ENCODE data around the gene ABLIM3. TPM values are rescaled to one million over a fixed set of nuclear protein-coding genes. Genes with fewer than 3 reads are reported as not detected.

Gene ABLIM3
- total and polyA plus RNA-seq, 2 of the 8 experiments (the other 6 are each of a cell fraction or from before 2014, with no cell fraction given): 0.36 to 0.56 TPM

DNA sequence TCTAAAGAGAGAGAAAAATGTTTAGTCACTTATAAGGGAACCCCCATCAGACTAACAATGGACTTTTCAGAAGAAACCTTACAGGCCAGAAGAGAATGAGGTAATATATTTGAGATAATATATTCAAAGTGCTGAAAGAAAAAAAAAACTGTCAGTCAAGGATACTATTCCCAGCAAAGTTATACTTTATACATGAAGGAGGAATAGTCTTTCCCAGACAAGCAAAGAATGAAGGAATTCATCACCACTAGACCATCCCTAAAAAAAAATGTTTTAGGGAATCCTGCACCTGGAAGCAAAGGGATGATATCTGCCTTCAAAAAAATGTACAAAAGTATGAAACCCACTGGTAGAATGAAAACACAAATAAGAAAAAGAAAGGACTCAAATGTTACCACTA lies 41.0 kb upstream of the ABLIM3 start (continued):
- TF ChIP-seq, protein P1, sequence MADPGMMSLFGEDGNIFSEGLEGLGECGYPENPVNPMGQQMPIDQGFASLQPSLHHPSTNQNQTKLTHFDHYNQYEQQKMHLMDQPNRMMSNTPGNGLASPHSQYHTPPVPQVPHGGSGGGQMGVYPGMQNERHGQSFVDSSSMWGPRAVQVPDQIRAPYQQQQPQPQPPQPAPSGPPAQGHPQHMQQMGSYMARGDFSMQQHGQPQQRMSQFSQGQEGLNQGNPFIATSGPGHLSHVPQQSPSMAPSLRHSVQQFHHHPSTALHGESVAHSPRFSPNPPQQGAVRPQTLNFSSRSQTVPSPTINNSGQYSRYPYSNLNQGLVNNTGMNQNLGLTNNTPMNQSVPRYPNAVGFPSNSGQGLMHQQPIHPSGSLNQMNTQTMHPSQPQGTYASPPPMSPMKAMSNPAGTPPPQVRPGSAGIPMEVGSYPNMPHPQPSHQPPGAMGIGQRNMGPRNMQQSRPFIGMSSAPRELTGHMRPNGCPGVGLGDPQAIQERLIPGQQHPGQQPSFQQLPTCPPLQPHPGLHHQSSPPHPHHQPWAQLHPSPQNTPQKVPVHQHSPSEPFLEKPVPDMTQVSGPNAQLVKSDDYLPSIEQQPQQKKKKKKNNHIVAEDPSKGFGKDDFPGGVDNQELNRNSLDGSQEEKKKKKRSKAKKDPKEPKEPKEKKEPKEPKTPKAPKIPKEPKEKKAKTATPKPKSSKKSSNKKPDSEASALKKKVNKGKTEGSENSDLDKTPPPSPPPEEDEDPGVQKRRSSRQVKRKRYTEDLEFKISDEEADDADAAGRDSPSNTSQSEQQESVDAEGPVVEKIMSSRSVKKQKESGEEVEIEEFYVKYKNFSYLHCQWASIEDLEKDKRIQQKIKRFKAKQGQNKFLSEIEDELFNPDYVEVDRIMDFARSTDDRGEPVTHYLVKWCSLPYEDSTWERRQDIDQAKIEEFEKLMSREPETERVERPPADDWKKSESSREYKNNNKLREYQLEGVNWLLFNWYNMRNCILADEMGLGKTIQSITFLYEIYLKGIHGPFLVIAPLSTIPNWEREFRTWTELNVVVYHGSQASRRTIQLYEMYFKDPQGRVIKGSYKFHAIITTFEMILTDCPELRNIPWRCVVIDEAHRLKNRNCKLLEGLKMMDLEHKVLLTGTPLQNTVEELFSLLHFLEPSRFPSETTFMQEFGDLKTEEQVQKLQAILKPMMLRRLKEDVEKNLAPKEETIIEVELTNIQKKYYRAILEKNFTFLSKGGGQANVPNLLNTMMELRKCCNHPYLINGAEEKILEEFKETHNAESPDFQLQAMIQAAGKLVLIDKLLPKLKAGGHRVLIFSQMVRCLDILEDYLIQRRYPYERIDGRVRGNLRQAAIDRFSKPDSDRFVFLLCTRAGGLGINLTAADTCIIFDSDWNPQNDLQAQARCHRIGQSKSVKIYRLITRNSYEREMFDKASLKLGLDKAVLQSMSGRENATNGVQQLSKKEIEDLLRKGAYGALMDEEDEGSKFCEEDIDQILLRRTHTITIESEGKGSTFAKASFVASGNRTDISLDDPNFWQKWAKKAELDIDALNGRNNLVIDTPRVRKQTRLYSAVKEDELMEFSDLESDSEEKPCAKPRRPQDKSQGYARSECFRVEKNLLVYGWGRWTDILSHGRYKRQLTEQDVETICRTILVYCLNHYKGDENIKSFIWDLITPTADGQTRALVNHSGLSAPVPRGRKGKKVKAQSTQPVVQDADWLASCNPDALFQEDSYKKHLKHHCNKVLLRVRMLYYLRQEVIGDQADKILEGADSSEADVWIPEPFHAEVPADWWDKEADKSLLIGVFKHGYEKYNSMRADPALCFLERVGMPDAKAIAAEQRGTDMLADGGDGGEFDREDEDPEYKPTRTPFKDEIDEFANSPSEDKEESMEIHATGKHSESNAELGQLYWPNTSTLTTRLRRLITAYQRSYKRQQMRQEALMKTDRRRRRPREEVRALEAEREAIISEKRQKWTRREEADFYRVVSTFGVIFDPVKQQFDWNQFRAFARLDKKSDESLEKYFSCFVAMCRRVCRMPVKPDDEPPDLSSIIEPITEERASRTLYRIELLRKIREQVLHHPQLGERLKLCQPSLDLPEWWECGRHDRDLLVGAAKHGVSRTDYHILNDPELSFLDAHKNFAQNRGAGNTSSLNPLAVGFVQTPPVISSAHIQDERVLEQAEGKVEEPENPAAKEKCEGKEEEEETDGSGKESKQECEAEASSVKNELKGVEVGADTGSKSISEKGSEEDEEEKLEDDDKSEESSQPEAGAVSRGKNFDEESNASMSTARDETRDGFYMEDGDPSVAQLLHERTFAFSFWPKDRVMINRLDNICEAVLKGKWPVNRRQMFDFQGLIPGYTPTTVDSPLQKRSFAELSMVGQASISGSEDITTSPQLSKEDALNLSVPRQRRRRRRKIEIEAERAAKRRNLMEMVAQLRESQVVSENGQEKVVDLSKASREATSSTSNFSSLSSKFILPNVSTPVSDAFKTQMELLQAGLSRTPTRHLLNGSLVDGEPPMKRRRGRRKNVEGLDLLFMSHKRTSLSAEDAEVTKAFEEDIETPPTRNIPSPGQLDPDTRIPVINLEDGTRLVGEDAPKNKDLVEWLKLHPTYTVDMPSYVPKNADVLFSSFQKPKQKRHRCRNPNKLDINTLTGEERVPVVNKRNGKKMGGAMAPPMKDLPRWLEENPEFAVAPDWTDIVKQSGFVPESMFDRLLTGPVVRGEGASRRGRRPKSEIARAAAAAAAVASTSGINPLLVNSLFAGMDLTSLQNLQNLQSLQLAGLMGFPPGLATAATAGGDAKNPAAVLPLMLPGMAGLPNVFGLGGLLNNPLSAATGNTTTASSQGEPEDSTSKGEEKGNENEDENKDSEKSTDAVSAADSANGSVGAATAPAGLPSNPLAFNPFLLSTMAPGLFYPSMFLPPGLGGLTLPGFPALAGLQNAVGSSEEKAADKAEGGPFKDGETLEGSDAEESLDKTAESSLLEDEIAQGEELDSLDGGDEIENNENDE (IDR thresholded peaks at IDR 0.05; ENCODE audit: insufficient replicate concordance, low read length): no peak
- TF ChIP-seq TBP (IDR thresholded peaks at IDR 0.05; ENCODE audit: low read depth, low read length): no peak
- no peak for TF ChIP-seq GTF2F1 (IDR thresholded peaks at IDR 0.05; ENCODE audit: borderline replicate concordance, low read depth, low read length)
- TF ChIP-seq, protein P2, sequence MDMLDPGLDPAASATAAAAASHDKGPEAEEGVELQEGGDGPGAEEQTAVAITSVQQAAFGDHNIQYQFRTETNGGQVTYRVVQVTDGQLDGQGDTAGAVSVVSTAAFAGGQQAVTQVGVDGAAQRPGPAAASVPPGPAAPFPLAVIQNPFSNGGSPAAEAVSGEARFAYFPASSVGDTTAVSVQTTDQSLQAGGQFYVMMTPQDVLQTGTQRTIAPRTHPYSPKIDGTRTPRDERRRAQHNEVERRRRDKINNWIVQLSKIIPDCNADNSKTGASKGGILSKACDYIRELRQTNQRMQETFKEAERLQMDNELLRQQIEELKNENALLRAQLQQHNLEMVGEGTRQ (IDR thresholded peaks at IDR 0.05; ENCODE audit: low read length): no peak
- TF ChIP-seq RAD21 (IDR thresholded peaks at IDR 0.05 in 1 of 2, conservative IDR thresholded peaks at IDR 0.05 in 1 of 2; ENCODE audit: low read depth in 2 of 2, low read length in 2 of 2): no peak
- TF ChIP-seq TCF12 (IDR thresholded peaks at IDR 0.05; ENCODE audit: low read depth, low read length): no peak
- no peak for TF ChIP-seq NANOG (IDR thresholded peaks at IDR 0.05; ENCODE audit: insufficient read depth, low read depth, low read length, poor library complexity, severe bottlenecking)
